Measurements from ENCODE around the gene SF3A1. TPM values are rescaled to one million over a fixed set of nuclear protein-coding genes. Genes with fewer than 3 reads are reported as not detected.

SF3A1 gene
- total RNA-seq, 1 experiment from 2014 or later: 272 TPM

DNA sequence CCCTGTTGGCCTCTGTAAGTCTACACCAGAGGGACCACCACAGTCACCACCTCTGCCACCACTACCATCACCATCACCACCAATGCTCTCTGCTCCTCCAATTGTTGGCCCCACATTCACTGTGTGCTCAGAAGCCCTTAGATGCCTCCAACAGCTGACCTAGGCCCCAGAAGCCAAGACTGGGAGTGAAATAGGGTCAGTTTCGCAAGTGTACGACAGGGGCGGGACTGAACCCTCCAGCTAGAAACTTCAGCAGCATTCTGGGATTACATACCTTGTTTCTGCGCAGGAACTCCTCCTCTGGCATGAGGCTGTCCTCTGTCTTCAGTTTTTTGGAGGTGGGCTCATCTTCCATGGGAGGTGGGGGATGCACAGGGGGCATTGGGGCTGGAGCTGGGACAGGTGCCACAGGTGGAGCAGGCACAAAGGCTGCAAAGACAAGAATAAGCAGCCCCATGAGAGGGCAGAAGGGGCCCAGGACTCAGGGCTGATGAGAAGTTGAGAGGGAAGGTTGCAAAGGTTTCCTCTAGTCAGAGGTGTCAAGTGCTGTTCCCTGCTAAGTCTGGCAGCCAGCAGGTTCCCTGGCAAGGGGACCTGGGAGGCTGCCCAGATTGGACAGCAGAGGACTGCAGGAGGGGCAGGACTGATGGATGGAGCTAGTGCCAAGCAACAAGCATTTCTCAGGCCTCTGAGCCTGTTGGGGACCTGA is 19.8 kb downstream of the SF3A1 start:
- CTCF ChIA-PET: interaction anchor here (1.0 kb wide), 1 partner anchor 9 kb away, joined by 3 read pairs; no protein-coding TSS in a partner anchor

DNA sequence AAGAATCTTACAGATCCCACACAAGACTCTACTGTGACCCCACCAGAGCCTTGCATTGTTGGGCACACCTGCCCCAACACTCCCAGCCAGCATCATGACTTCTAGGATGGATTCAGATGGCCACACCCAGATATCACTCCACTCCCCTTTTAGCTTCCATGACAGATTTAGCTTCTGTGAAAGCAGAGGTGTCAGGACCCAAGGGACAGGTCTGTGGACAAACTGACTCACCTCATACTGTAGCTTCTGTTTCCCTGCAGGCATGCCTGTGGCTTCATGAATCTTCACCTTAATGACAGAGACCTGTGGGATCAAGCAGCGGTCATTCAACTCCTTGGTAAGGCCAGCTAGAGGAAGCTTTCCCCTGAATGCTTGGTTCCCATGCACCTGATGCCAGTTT is 21.5 kb downstream of the SF3A1 start:
- Mint-ChIP-seq H3K4me1 (no peaks in the 10 kb centered on the region), H3K36me3 (peaks cover 79% of the 10 kb centered on the region), H3K27me3 (ENCODE audit: low read depth) (no peaks in the 10 kb centered on the region), H3K4me3 (no peak overlapping the region), H3K27ac (no peak overlapping the region), H3K9me3 (no peaks in the 10 kb centered on the region)
- ChIA-PET POLR2A (no interaction called here), CTCF (interaction anchor here (0.6 kb wide), 1 partner anchor 26 kb away, joined by 5 read pairs; no protein-coding TSS in a partner anchor)
- DNase-seq (ENCODE audit: low spot score): no peak
- no peak for TF ChIP-seq TEAD4 (CRISPR knock-in tag; IDR thresholded peaks at IDR 0.05)
- TF ChIP-seq GTF2I (CRISPR knock-in tag; conservative IDR thresholded peaks at IDR 0.05): no peak
- TF ChIP-seq PRRX2 (CRISPR knock-in tag; IDR thresholded peaks at IDR 0.05): no peak
- no peak for TF ChIP-seq MXD4 (CRISPR knock-in tag; IDR thresholded peaks at IDR 0.05; ENCODE audit: borderline replicate concordance)
- TF ChIP-seq FOXK1 (CRISPR knock-in tag; IDR thresholded peaks at IDR 0.05): no peak
- no peak for TF ChIP-seq ZNF263 (CRISPR knock-in tag; IDR thresholded peaks at IDR 0.05; ENCODE audit: low read depth)
- TF ChIP-seq, protein P1, sequence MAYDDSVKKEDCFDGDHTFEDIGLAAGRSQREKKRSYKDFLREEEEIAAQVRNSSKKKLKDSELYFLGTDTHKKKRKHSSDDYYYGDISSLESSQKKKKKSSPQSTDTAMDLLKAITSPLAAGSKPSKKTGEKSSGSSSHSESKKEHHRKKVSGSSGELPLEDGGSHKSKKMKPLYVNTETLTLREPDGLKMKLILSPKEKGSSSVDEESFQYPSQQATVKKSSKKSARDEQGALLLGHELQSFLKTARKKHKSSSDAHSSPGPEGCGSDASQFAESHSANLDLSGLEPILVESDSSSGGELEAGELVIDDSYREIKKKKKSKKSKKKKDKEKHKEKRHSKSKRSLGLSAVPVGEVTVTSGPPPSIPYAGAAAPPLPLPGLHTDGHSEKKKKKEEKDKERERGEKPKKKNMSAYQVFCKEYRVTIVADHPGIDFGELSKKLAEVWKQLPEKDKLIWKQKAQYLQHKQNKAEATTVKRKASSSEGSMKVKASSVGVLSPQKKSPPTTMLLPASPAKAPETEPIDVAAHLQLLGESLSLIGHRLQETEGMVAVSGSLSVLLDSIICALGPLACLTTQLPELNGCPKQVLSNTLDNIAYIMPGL (CRISPR knock-in tag; IDR thresholded peaks at IDR 0.05): no peak
- TF ChIP-seq, protein P2, sequence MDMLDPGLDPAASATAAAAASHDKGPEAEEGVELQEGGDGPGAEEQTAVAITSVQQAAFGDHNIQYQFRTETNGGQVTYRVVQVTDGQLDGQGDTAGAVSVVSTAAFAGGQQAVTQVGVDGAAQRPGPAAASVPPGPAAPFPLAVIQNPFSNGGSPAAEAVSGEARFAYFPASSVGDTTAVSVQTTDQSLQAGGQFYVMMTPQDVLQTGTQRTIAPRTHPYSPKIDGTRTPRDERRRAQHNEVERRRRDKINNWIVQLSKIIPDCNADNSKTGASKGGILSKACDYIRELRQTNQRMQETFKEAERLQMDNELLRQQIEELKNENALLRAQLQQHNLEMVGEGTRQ (CRISPR knock-in tag; IDR thresholded peaks at IDR 0.05): no peak
- TF ChIP-seq ELF4 (CRISPR knock-in tag; IDR thresholded peaks at IDR 0.05; ENCODE audit: low read depth): no peak
- TF ChIP-seq, protein P3, sequence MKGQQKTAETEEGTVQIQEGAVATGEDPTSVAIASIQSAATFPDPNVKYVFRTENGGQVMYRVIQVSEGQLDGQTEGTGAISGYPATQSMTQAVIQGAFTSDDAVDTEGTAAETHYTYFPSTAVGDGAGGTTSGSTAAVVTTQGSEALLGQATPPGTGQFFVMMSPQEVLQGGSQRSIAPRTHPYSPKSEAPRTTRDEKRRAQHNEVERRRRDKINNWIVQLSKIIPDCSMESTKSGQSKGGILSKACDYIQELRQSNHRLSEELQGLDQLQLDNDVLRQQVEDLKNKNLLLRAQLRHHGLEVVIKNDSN (CRISPR knock-in tag; IDR thresholded peaks at IDR 0.05): no peak
- no peak for TF ChIP-seq ZNF671 (CRISPR knock-in tag; IDR thresholded peaks at IDR 0.05)
- TF ChIP-seq, protein P4, sequence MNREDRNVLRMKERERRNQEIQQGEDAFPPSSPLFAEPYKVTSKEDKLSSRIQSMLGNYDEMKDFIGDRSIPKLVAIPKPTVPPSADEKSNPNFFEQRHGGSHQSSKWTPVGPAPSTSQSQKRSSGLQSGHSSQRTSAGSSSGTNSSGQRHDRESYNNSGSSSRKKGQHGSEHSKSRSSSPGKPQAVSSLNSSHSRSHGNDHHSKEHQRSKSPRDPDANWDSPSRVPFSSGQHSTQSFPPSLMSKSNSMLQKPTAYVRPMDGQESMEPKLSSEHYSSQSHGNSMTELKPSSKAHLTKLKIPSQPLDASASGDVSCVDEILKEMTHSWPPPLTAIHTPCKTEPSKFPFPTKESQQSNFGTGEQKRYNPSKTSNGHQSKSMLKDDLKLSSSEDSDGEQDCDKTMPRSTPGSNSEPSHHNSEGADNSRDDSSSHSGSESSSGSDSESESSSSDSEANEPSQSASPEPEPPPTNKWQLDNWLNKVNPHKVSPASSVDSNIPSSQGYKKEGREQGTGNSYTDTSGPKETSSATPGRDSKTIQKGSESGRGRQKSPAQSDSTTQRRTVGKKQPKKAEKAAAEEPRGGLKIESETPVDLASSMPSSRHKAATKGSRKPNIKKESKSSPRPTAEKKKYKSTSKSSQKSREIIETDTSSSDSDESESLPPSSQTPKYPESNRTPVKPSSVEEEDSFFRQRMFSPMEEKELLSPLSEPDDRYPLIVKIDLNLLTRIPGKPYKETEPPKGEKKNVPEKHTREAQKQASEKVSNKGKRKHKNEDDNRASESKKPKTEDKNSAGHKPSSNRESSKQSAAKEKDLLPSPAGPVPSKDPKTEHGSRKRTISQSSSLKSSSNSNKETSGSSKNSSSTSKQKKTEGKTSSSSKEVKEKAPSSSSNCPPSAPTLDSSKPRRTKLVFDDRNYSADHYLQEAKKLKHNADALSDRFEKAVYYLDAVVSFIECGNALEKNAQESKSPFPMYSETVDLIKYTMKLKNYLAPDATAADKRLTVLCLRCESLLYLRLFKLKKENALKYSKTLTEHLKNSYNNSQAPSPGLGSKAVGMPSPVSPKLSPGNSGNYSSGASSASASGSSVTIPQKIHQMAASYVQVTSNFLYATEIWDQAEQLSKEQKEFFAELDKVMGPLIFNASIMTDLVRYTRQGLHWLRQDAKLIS (CRISPR knock-in tag; IDR thresholded peaks at IDR 0.05; ENCODE audit: borderline replicate concordance): no peak
- TF ChIP-seq, protein P5, sequence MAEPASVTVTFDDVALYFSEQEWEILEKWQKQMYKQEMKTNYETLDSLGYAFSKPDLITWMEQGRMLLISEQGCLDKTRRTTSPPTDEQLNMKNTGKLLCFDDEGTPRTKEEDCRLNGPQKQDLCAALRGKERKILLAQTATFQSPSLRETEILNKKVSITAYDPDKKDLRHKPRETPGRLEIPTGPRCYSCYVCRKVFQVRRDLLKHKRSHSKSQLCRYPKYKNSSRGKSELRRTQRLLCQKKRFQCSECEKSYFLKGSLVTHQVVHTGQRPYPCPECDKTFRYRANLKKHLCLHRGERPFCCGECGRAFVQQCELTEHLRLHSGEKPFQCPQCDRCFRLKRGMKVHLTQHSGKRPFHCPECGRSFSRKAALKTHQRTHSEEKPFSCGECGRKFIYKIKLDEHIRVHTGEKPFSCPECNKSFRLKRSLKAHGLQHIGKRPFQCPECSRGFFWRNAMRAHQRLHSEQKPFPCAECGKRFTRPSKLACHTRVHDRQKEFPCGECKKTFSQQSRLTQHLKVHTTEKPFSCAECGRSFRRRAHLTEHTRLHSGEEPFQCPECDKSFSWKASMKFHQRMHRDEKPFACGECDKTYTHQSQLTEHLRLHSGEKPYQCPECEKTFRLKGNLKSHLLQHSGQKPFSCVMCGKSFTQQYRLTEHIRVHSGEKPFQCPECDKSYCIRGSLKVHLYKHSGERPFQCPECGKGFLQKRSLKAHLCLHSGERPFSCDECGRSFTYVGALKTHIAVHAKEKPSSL (CRISPR knock-in tag; conservative IDR thresholded peaks at IDR 0.05): no peak
- TF ChIP-seq, protein P6, sequence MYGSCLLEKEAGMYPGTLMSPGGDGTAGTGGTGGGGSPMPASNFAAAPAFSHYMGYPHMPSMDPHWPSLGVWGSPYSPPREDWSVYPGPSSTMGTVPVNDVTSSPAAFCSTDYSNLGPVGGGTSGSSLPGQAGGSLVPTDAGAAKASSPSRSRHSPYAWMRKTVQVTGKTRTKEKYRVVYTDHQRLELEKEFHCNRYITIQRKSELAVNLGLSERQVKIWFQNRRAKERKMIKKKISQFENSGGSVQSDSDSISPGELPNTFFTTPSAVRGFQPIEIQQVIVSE (CRISPR knock-in tag; IDR thresholded peaks at IDR 0.05; ENCODE audit: borderline replicate concordance): no peak
- no peak for ATAC-seq

More for the DNA sequence above, 19.8 kb downstream of the SF3A1 start:
- no peak overlapping the region for H3K4me3 Mint-ChIP-seq
- H3K27ac Mint-ChIP-seq: no peak overlapping the region
- TF ChIP-seq, protein P7, sequence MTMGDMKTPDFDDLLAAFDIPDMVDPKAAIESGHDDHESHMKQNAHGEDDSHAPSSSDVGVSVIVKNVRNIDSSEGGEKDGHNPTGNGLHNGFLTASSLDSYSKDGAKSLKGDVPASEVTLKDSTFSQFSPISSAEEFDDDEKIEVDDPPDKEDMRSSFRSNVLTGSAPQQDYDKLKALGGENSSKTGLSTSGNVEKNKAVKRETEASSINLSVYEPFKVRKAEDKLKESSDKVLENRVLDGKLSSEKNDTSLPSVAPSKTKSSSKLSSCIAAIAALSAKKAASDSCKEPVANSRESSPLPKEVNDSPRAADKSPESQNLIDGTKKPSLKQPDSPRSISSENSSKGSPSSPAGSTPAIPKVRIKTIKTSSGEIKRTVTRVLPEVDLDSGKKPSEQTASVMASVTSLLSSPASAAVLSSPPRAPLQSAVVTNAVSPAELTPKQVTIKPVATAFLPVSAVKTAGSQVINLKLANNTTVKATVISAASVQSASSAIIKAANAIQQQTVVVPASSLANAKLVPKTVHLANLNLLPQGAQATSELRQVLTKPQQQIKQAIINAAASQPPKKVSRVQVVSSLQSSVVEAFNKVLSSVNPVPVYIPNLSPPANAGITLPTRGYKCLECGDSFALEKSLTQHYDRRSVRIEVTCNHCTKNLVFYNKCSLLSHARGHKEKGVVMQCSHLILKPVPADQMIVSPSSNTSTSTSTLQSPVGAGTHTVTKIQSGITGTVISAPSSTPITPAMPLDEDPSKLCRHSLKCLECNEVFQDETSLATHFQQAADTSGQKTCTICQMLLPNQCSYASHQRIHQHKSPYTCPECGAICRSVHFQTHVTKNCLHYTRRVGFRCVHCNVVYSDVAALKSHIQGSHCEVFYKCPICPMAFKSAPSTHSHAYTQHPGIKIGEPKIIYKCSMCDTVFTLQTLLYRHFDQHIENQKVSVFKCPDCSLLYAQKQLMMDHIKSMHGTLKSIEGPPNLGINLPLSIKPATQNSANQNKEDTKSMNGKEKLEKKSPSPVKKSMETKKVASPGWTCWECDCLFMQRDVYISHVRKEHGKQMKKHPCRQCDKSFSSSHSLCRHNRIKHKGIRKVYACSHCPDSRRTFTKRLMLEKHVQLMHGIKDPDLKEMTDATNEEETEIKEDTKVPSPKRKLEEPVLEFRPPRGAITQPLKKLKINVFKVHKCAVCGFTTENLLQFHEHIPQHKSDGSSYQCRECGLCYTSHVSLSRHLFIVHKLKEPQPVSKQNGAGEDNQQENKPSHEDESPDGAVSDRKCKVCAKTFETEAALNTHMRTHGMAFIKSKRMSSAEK (CRISPR knock-in tag; IDR thresholded peaks at IDR 0.05; ENCODE audit: borderline replicate concordance): no peak
- TF ChIP-seq PRRX2 (CRISPR knock-in tag; IDR thresholded peaks at IDR 0.05): no peak
- DNase-seq (ENCODE audit: low spot score): no peak
- peaks cover 91% of the 10 kb centered on the region for H3K36me3 Mint-ChIP-seq
- H3K4me1 Mint-ChIP-seq: no peaks in the 10 kb centered on the region
- H3K9me3 Mint-ChIP-seq: no peaks in the 10 kb centered on the region
- ATAC-seq: no peak
- no peaks in the 10 kb centered on the region for H3K27me3 Mint-ChIP-seq (ENCODE audit: low read depth)
- POLR2A ChIA-PET: no interaction called here
